Measurements from ENCODE around the gene ETV2. TPM values are rescaled to one million over a fixed set of nuclear protein-coding genes. Genes with fewer than 3 reads are reported as not detected.
"Not testable (repeated sequence)": the region's sequence is repeated elsewhere in the genome, so short reads cannot be mapped to it uniquely, and the experiment has no call there.

ETV2 gene
- total RNA-seq, 1 experiment from 2014 or later: 2.4 TPM

- no peaks in the 10 kb centered on the region for H3K9me3 ChIP-seq (replicated peaks)
- H3K27me3 ChIP-seq: no peaks in the 10 kb centered on the region
- peaks cover 4% of the 10 kb centered on the region; the same call in 1 of the 2 replicates for H3K4me1 ChIP-seq
- H3K36me3 ChIP-seq: peaks cover 11% of the 10 kb centered on the region; the same call in 1 of the 2 replicates
- DNase-seq: no peak
- H3K4me3 ChIP-seq: no peak overlapping the region
- H3K27ac ChIP-seq: no peak overlapping the region
Observed at GRCh38 chr19:35642312-35642711, 767 bp downstream of the ETV2 start.

GRCh38 chr19:35642798-35643254 lies 1.3 kb downstream of the ETV2 start:
- H3K4me1 ChIP-seq: peaks cover 4% of the 10 kb centered on the region; the same call in 1 of the 2 replicates

GRCh38 chr19:35643255-35644205 lies 2.0 kb downstream of the ETV2 start:
- Histone ChIP-seq H3K27me3 (no peaks in the 10 kb centered on the region), H3K27ac (peak overlapping the region; percentile 98)
- DNase-seq: peak; percentile 93 to 94

More at GRCh38 chr19:35642798-35643254, 1.3 kb downstream of the ETV2 start:
- peak overlapping the region; percentile 61 for H3K4me3 ChIP-seq
- H3K27me3 ChIP-seq: no peaks in the 10 kb centered on the region
- H3K36me3 ChIP-seq: peaks cover 6% of the 10 kb centered on the region; the same call in 1 of the 2 replicates
- no peak for DNase-seq
- peak overlapping the region; percentile 98 for H3K27ac ChIP-seq
- no peaks in the 10 kb centered on the region for H3K9me3 ChIP-seq (replicated peaks)

GRCh38 chr19:35644206-35644986 lies 2.9 kb downstream of the ETV2 start:
- Histone ChIP-seq H3K4me3 (peak overlapping the region; percentile 61), H3K27ac (peak overlapping the region; percentile 98), H3K9me3 (replicated peaks) (no peaks in the 10 kb centered on the region), H3K27me3 (no peaks in the 10 kb centered on the region), H3K4me1 (no peaks in the 10 kb centered on the region; the same call in 1 of the 2 replicates), H3K36me3 (no peaks in the 10 kb centered on the region)
- DNase-seq: peak; percentile 98 to 99

More at GRCh38 chr19:35643255-35644205, 2.0 kb downstream of the ETV2 start:
- Histone ChIP-seq H3K4me3 (peak overlapping the region; percentile 61), H3K36me3 (no peaks in the 10 kb centered on the region), H3K4me1 (peaks cover 4% of the 10 kb centered on the region; the same call in 1 of the 2 replicates), H3K9me3 (replicated peaks) (no peaks in the 10 kb centered on the region)

- Histone ChIP-seq H3K4me3 (peak overlapping the region; percentile 61), H3K36me3 (0 out of 2 replicates have a peak, but pooled peaks cover 2% of the 10 kb centered on the region)
Observed at GRCh38 chr19:35644987-35645679, 3.6 kb downstream of the ETV2 start.

GRCh38 chr19:35645680-35646511 lies 4.4 kb downstream of the ETV2 start:
- no peak overlapping the region for H3K4me3 ChIP-seq
- no peaks in the 10 kb centered on the region for H3K9me3 ChIP-seq (replicated peaks)
- peaks cover 2% of the 10 kb centered on the region; the same call in 1 of the 2 replicates for H3K36me3 ChIP-seq
- no peaks in the 10 kb centered on the region for H3K27me3 ChIP-seq
- no peak for DNase-seq
- H3K27ac ChIP-seq: no peak overlapping the region
- H3K4me1 ChIP-seq: no peaks in the 10 kb centered on the region; the same call in 1 of the 2 replicates

More at GRCh38 chr19:35644987-35645679, 3.6 kb downstream of the ETV2 start:
- Histone ChIP-seq H3K27me3 (no peaks in the 10 kb centered on the region), H3K9me3 (replicated peaks) (no peaks in the 10 kb centered on the region), H3K27ac (peak overlapping the region; percentile 98), H3K4me1 (no peaks in the 10 kb centered on the region; the same call in 1 of the 2 replicates)
- peak; percentile 76 to 80 for DNase-seq

- Histone ChIP-seq H3K4me3 (peak within 1 kb of the TSS; percentile 81), H3K27ac (peak within 1 kb of the TSS; percentile 41), H3K36me3 (peaks cover 16% of the 10 kb centered on the region), H3K9me3 (replicated peaks) (no peaks in the 10 kb centered on the region), H3K4me1 (no peaks in the 10 kb centered on the region; the same call in 1 of the 2 replicates), H3K27me3 (no peaks in the 10 kb centered on the region)
- peak; percentile 97 to 99 for DNase-seq
Observed at GRCh38 chr19:35648017-35648961, 6.7 kb downstream of the ETV2 start, which contains the start of gene COX6B1. Gene COX6B1 (plus strand): TSS chr19:35648323. CDS start chr19:35651244, 2,921 bp downstream.

GRCh38 chr19:35650581-35650980 lies 9.0 kb downstream of the ETV2 start:
- Histone ChIP-seq H3K27me3 (no peaks in the 10 kb centered on the region), H3K4me1 (no peaks in the 10 kb centered on the region; the same call in 1 of the 2 replicates), H3K27ac (no peak overlapping the region), H3K4me3 (no peak overlapping the region), H3K9me3 (replicated peaks) (no peaks in the 10 kb centered on the region), H3K36me3 (peaks cover 34% of the 10 kb centered on the region)
- no peak for DNase-seq

- peaks cover 58% of the 10 kb centered on the region for H3K36me3 ChIP-seq
- not testable (repeated sequence) for H3K27me3 ChIP-seq; H3K9me3 ChIP-seq (replicated peaks); H3K4me1 ChIP-seq; H3K4me3 ChIP-seq; H3K27ac ChIP-seq; DNase-seq
Observed at GRCh38 chr19:35654828-35655227, 13.3 kb downstream of the ETV2 start.

- no peaks in the 10 kb centered on the region for H3K4me1 ChIP-seq
- DNase-seq: no peak
- no peak overlapping the region for H3K27ac ChIP-seq
- H3K27me3 ChIP-seq: no peaks in the 10 kb centered on the region
- no peaks in the 10 kb centered on the region for H3K9me3 ChIP-seq (replicated peaks)
- peaks cover 56% of the 10 kb centered on the region for H3K36me3 ChIP-seq
- H3K4me3 ChIP-seq: no peak overlapping the region
Observed at GRCh38 chr19:35655600-35655999, 14.1 kb downstream of the ETV2 start.

GRCh38 chr19:35656700-35657099 lies 15.2 kb downstream of the ETV2 start:
- DNase-seq: no peak
- Histone ChIP-seq H3K27ac (no peak overlapping the region), H3K9me3 (replicated peaks) (no peaks in the 10 kb centered on the region), H3K4me3 (no peak overlapping the region), H3K36me3 (peaks cover 48% of the 10 kb centered on the region), H3K27me3 (no peaks in the 10 kb centered on the region), H3K4me1 (no peaks in the 10 kb centered on the region)

GRCh38 chr19:35657904-35658700 lies 16.6 kb downstream of the ETV2 start:
- DNase-seq: peak in 1 of 2 experiments; percentile 20
- H3K27ac ChIP-seq: no peak overlapping the region
- H3K4me3 ChIP-seq: no peak overlapping the region
- H3K27me3 ChIP-seq: no peaks in the 10 kb centered on the region
- H3K9me3 ChIP-seq (replicated peaks): no peaks in the 10 kb centered on the region
- no peaks in the 10 kb centered on the region for H3K4me1 ChIP-seq
- H3K36me3 ChIP-seq: peaks cover 44% of the 10 kb centered on the region

Measured in SJCRH30 (cell line).